T-helper 1 cell treated with Interleukin-12 subunit alpha and Interleukin-12 subunit beta and Interleukin-4 antibody, amounts not matched to agents 30 ng/mL and 1 ng/mL, for 36 hours (primary cell): ENCODE results near the gene LSR. TPM values are rescaled to one million over a fixed set of nuclear protein-coding genes. Genes with fewer than 3 reads are reported as not detected.

Experiments used
- intact Hi-C: fragments of 100-400 bp; cut with micrococcal nuclease; formaldehyde crosslinking; loops from one replicate; pipeline ENCODE4 v1.15.1; 2024
- total RNA-seq: library from RNA; stranded (reverse); gene quantifications from 2 replicates; pipeline ENCODE4 v1.2.3, GENCODE V29; 2022

LSR gene
- total RNA-seq, 1 donor from 2014 or later = 5.6 TPM

DNA sequence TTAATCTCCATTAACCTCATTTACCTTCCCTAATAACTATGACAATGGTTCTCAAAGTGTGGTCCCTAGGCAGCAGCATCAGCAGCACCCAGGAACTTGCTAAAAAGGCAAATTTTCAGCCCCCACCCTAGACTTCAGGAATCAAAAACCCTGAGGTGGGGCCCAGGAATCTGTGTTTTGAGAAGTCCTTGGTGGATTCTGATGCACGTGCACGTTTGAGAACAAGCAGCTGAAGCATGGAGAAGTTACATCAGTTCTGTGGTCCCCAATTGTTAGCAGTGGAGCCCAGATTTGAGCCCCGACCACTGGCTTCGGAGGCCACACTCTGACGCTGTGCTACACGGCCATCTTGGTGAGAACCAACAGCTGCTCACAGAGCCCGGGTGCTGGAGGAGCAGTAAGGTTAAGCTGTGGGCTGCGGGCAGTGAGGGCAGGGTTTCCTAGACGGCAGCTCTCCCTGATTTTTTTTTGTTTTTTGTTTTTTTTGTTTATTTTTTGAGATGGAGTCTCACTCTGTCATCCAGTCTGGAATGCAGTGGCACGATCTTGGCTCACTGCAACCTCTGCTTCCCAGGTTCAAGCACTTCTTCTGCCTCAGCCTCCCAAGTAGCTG is 66.2 kb downstream of the LSR start:
- intact Hi-C loops = no loop called here

- intact Hi-C loops = no loop called here
Measured at GRCh38 chr19:35315883-35316282, 67.1 kb downstream of the LSR start.

GRCh38 chr19:35316560-35316959 is 67.8 kb downstream of the LSR start:
- intact Hi-C loops = no loop called here

Other genes starting within 250 kb of the LSR start
- 76.6 and 78.3 TPM in 2 replicates for gene GRAMD1A, start 248.7 kb upstream of the LSR start, total RNA-seq
- 0.24 and 0.69 TPM in 2 replicates for gene SCN1B, start 218.5 kb upstream of the LSR start, total RNA-seq
- gene HPN, start 207.3 kb upstream of the LSR start, total RNA-seq = not detected in 2 replicates
- gene FXYD3, start 133.2 kb upstream of the LSR start, total RNA-seq = not detected in 2 replicates
- 0.12 and 0.27 TPM in 2 replicates for gene LGI4, start 113.9 kb upstream of the LSR start, total RNA-seq
- not detected in 2 replicates for gene FXYD1, start 110.2 kb upstream of the LSR start, total RNA-seq
- gene FXYD7, start 105.7 kb upstream of the LSR start, total RNA-seq = 1.6 and 2.2 TPM in 2 replicates
- 350 and 365 TPM in 2 replicates for gene FXYD5, start 94.3 kb upstream of the LSR start, total RNA-seq
- not detected in 2 replicates for gene FAM187B, start 20.3 kb upstream of the LSR start, total RNA-seq
- 138 and 161 TPM in 2 replicates for gene USF2, start 20.0 kb downstream of the LSR start, total RNA-seq
- 0.51 and 0.54 TPM in 2 replicates for gene HAMP, start 33.5 kb downstream of the LSR start, total RNA-seq
- 0.32 TPM in 1 of 2 replicates, not detected in the other for gene MAG, start 43.2 kb downstream of the LSR start, total RNA-seq
- gene CD22, start 80.2 kb downstream of the LSR start, total RNA-seq = 2.4 and 3.2 TPM in 2 replicates
- gene FFAR1, start 98.9 kb downstream of the LSR start, total RNA-seq = 0.07 and 0.17 TPM in 2 replicates
- 0.17 and 0.25 TPM in 2 replicates for gene FFAR3, start 109.5 kb downstream of the LSR start, total RNA-seq
- gene GPR42, start 122.1 kb downstream of the LSR start, total RNA-seq = 0.17 and 0.27 TPM in 2 replicates
- not detected in 2 replicates for gene FFAR2, start 199.3 kb downstream of the LSR start, total RNA-seq
- not detected in 2 replicates for gene KRTDAP, start 241.5 kb downstream of the LSR start, total RNA-seq